Ascending aorta (tissue), 2 donors: ENCODE results near the gene HIVEP2. TPM values are rescaled to one million over a fixed set of nuclear protein-coding genes. Genes with fewer than 3 reads are reported as not detected.

Experiments used
- DNase-seq, 2 donors: peaks; one replicate each; pipeline ENCODE4 v3.0.0-alpha.2; 2019; ENCODE audit warnings: low spot score in 2 of 2
- H3K27ac ChIP-seq, 2 donors: fragments of 200-600 bp; sonication (generic); one replicate each; pipeline ENCODE4 v1.5.1; 2016 to 2017; ENCODE audit warnings: mild to moderate bottlenecking in 1 of 2
- H3K27me3 ChIP-seq: fragments of 200-600 bp; sonication (generic); one replicate; pipeline ENCODE4 v1.5.1; 2017
- H3K36me3 ChIP-seq, 2 donors: fragments of 200-600 bp; sonication (generic); one replicate each; pipeline ENCODE4 v1.5.1; 2016
- H3K4me1 ChIP-seq, 2 donors: fragments of 200-600 bp; sonication (generic); one replicate each; pipeline ENCODE4 v1.5.1; 2016 to 2017; ENCODE audit warnings: mild to moderate bottlenecking in 1 of 2
- H3K4me3 ChIP-seq, 2 donors: fragments of 200-600 bp; sonication (generic); one replicate each; pipeline ENCODE4 v1.5.1; 2016 to 2017; ENCODE audit warnings: mild to moderate bottlenecking in 1 of 2
- H3K9me3 ChIP-seq, 2 donors: fragments of 200-600 bp; sonication (generic); one replicate each; pipeline ENCODE4 v1.5.1; 2016
- CTCF ChIP-seq, 3 experiments: fragments of 200-600 bp in 2 of 3; fragments of 450-650 bp in 1 of 3; sonication (generic) in 2 of 3; IDR thresholded peaks; one replicate each; pipeline ENCODE4 v1.5.1; 2016 to 2019; ENCODE audit warnings: antibody characterized with exemption in 3 of 3, mild to moderate bottlenecking in 1 of 3, moderate library complexity in 1 of 3
- intact Hi-C: fragments of 100-400 bp; cut with DNase I; formaldehyde crosslinking; loops from one replicate; pipeline ENCODE4 v1.15.1; 2023
- total RNA-seq: library from RNA; depleted of rRNA; stranded (reverse); fragments of >200 nt; gene quantifications from one replicate; pipeline ENCODE4 v1.1.0, GENCODE V29; 2016

Gene HIVEP2
- total RNA-seq, 1 donor from 2014 or later, result 14.5 TPM

- intact Hi-C loops, result loop anchor here (5.0 kb wide), 1 partner anchor 106 kb away; no protein-coding TSS in a partner anchor
- H3K27me3 ChIP-seq, result no peaks in the 10 kb centered on the region
- H3K4me3 ChIP-seq, result peak overlapping the region; percentile 14 to 42
- peak overlapping the region; percentile 30 to 50 for H3K27ac ChIP-seq
- no peak for TF ChIP-seq CTCF (IDR thresholded peaks at IDR 0.05)
- peaks cover 0 to 6% of the 10 kb centered on the region in 2 donors for H3K4me1 ChIP-seq
- no peaks in the 10 kb centered on the region for H3K9me3 ChIP-seq
- DNase-seq, result no peak
- no peaks in the 10 kb centered on the region for H3K36me3 ChIP-seq
Observed at GRCh38 chr6:142781129-142781528, 163.8 kb downstream of the HIVEP2 start.

- H3K9me3 ChIP-seq, result no peaks in the 10 kb centered on the region
- DNase-seq, result no peak
- no peak overlapping the region for H3K4me3 ChIP-seq
- TF ChIP-seq CTCF (IDR thresholded peaks at IDR 0.05), result no peak
- H3K27me3 ChIP-seq, result no peaks in the 10 kb centered on the region
- peaks cover 35 to 41% of the 10 kb centered on the region in 2 donors for H3K36me3 ChIP-seq
- no peak overlapping the region for H3K27ac ChIP-seq
- intact Hi-C loops, result no loop called here
- H3K4me1 ChIP-seq, result no peaks in the 10 kb centered on the region
Observed at GRCh38 chr6:142773859-142774648, 170.9 kb downstream of the HIVEP2 start.

- no peaks in the 10 kb centered on the region for H3K27me3 ChIP-seq
- H3K36me3 ChIP-seq, result peaks cover 35 to 41% of the 10 kb centered on the region in 2 donors
- no peak overlapping the region for H3K4me3 ChIP-seq
- no peak for TF ChIP-seq CTCF (IDR thresholded peaks at IDR 0.05)
- H3K4me1 ChIP-seq, result no peaks in the 10 kb centered on the region
- H3K27ac ChIP-seq, result no peak overlapping the region
- DNase-seq, result no peak
- no peaks in the 10 kb centered on the region for H3K9me3 ChIP-seq
- intact Hi-C loops, result no loop called here
Observed at GRCh38 chr6:142773324-142773723, 171.7 kb downstream of the HIVEP2 start.

GRCh38 chr6:142771162-142771561, 173.8 kb downstream of the HIVEP2 start:
- no peak for TF ChIP-seq CTCF (IDR thresholded peaks at IDR 0.05)
- H3K27me3 ChIP-seq, result no peaks in the 10 kb centered on the region
- intact Hi-C loops, result no loop called here
- H3K4me1 ChIP-seq, result no peaks in the 10 kb centered on the region
- DNase-seq, result no peak
- H3K9me3 ChIP-seq, result no peaks in the 10 kb centered on the region
- H3K36me3 ChIP-seq, result peaks cover 35 to 41% of the 10 kb centered on the region in 2 donors
- no peak overlapping the region for H3K27ac ChIP-seq
- no peak overlapping the region for H3K4me3 ChIP-seq

- Histone ChIP-seq H3K9me3 (no peaks in the 10 kb centered on the region), H3K27ac (no peak overlapping the region), H3K4me1 (no peaks in the 10 kb centered on the region), H3K27me3 (no peaks in the 10 kb centered on the region), H3K36me3 (peaks cover 16 to 17% of the 10 kb centered on the region in 2 donors), H3K4me3 (no peak overlapping the region)
- no peak for DNase-seq
- no peak for TF ChIP-seq CTCF (IDR thresholded peaks at IDR 0.05)
- intact Hi-C loops, result no loop called here
Observed at GRCh38 chr6:142765306-142765705, 179.7 kb downstream of the HIVEP2 start.
